HepG2 (cell line): ENCODE results near the gene CD14. TPM values are rescaled to one million over a fixed set of nuclear protein-coding genes. Genes with fewer than 3 reads are reported as not detected.
A peak's percentile ranks its signal among the peaks of the same experiment; 100 is the strongest.

Experiments
- FOXJ3 ChIP-seq: sonication (generic); formaldehyde crosslinking; IDR thresholded peaks from 2 replicates; pipeline ENCODE4 v1.4.0; 2020; ENCODE audit warnings: missing genetic modification reagents, mild to moderate bottlenecking, borderline replicate concordance
- FOXK1 ChIP-seq: sonication (generic); formaldehyde crosslinking; IDR thresholded peaks from 2 replicates; pipeline ENCODE4 v1.4.0; 2020; ENCODE audit warnings: low read depth, missing genetic modification reagents, borderline replicate concordance
- GABPA ChIP-seq, 2 experiments: IDR thresholded peaks; 2 replicates each; pipeline ENCODE4 v1.6.1; 2011 to 2016; ENCODE audit warnings: low read depth in 2 of 2, low read length in 1 of 2, missing biosample characterization in 1 of 2, missing genetic modification characterization in 1 of 2
- HMG20B ChIP-seq: conservative IDR thresholded peaks from 2 replicates; pipeline ENCODE4 v1.6.1; 2016; ENCODE audit warnings: missing genetic modification reagents, missing compliant biosample characterization
- MIER2 ChIP-seq: IDR thresholded peaks from 2 replicates; pipeline ENCODE4 v1.6.1; 2016; ENCODE audit warnings: missing biosample characterization, missing genetic modification reagents
- NCOA2 ChIP-seq: sonication (generic); formaldehyde crosslinking; IDR thresholded peaks from 2 replicates; pipeline ENCODE4 v1.8.0; 2022; ENCODE audit warnings: inconsistent platforms
- POLR2A ChIP-seq, 2 experiments: IDR thresholded peaks; 2 replicates each; pipeline ENCODE4 v1.6.1; 2011; ENCODE audit warnings: low read depth in 2 of 2, low read length in 2 of 2, mild to moderate bottlenecking in 1 of 2, moderate library complexity in 1 of 2; ENCODE audit not compliant: insufficient read depth in 1 of 2
- RBAK ChIP-seq: sonication (generic); formaldehyde crosslinking; IDR thresholded peaks from 2 replicates; pipeline ENCODE4 v1.5.1; 2020; ENCODE audit warnings: mild to moderate bottlenecking, missing genetic modification reagents
- RFX3 ChIP-seq: IDR thresholded peaks from 2 replicates; pipeline ENCODE4 v1.6.1; 2016; ENCODE audit warnings: missing biosample characterization, missing genetic modification reagents
- RFX5 ChIP-seq: IDR thresholded peaks from 2 replicates; pipeline ENCODE4 v1.6.1; 2011; ENCODE audit warnings: low read depth, low read length, improper control_type of control experiment
- SOX5 ChIP-seq: IDR thresholded peaks from 2 replicates; pipeline ENCODE4 v1.6.1; 2016; ENCODE audit warnings: borderline replicate concordance
- SP5 ChIP-seq: IDR thresholded peaks from 2 replicates; pipeline ENCODE4 v1.6.1; 2016; ENCODE audit warnings: low read depth, borderline replicate concordance
- TAF15 ChIP-seq: fragments of 200-400 bp; formaldehyde crosslinking; IDR thresholded peaks from one replicate; pipeline ENCODE4 v1.6.1; 2018; ENCODE audit warnings: mild to moderate bottlenecking, low read depth, low read length; ENCODE audit not compliant: poor library complexity, severe bottlenecking
- TBL1XR1 ChIP-seq: fragments of 150-350 bp; IDR thresholded peaks from 2 replicates; pipeline ENCODE4 v1.6.1; 2014; ENCODE audit warnings: borderline replicate concordance, low read length; ENCODE audit not compliant: partially characterized antibody
- TBX2 ChIP-seq: sonication (generic); formaldehyde crosslinking; IDR thresholded peaks from 2 replicates; pipeline ENCODE4 v1.5.0; 2020; ENCODE audit warnings: missing genetic modification reagents, mild to moderate bottlenecking, borderline replicate concordance
- TCF12 ChIP-seq, 2 experiments: fragments of 450-650 bp in 1 of 2; sonication (generic) in 1 of 2; formaldehyde crosslinking in 1 of 2; IDR thresholded peaks; 2 replicates each; pipeline versions ENCODE4 v1.6.1 to v1.8.0; 2017 to 2022; ENCODE audit warnings: antibody characterized with exemption in 1 of 2, mild to moderate bottlenecking in 1 of 2, missing genetic modification reagents in 1 of 2, moderate library complexity in 1 of 2
- XRCC5 ChIP-seq: fragments of 200-400 bp; formaldehyde crosslinking; optimal IDR thresholded peaks from 2 replicates; pipeline ENCODE3; 2017; ENCODE audit warnings: mild to moderate bottlenecking, low read length
- ZBTB3 ChIP-seq: sonication (generic); formaldehyde crosslinking; IDR thresholded peaks from 2 replicates; pipeline ENCODE4 v1.4.0; 2020; ENCODE audit warnings: low read depth, mild to moderate bottlenecking, moderate library complexity, missing genetic modification reagents, borderline replicate concordance
- ZNF230 ChIP-seq: sonication (generic); formaldehyde crosslinking; IDR thresholded peaks from 2 replicates; pipeline ENCODE4 v1.4.0; 2020; ENCODE audit warnings: mild to moderate bottlenecking, missing genetic modification reagents
- ZNF841 ChIP-seq: sonication (generic); formaldehyde crosslinking; IDR thresholded peaks from 2 replicates; pipeline ENCODE4 v1.8.1; 2023; ENCODE audit warnings: missing genetic modification reagents, borderline replicate concordance
- polyA plus RNA-seq, 8 experiments: library from polyadenylated mRNA; depleted of rRNA in 3 of 8; stranded (reverse) in 7 of 8; unstranded in 1 of 8; fragments of >200 nt; fragmentation: Illumina TruSeq in 4 of 8; extraction: Trizol in 4 of 8; gene quantifications; 2 replicates each; pipeline versions ENCODE4 v1.2.1 to v1.2.3, GENCODE V29; 2011 to 2016; ENCODE audit warnings: low read depth in 4 of 8, missing spikeins in 1 of 8, mixed read lengths in 1 of 8; ENCODE audit not compliant: insufficient read depth in 1 of 8
- total RNA-seq, 5 experiments: library from RNA; depleted of rRNA; stranded (reverse); fragments of >200 nt; fragmentation: Illumina TruSeq; extraction: Trizol; gene quantifications; 2 replicates each; pipeline ENCODE4 v1.2.3, GENCODE V29; 2016; ENCODE audit warnings: low read depth in 1 of 5
- TF ChIP-seq, protein P1 (sequence below): sonication (generic); formaldehyde crosslinking; IDR thresholded peaks from 2 replicates; pipeline ENCODE4 v1.4.0; 2020; ENCODE audit warnings: missing genetic modification reagents
- TF ChIP-seq, protein P2 (sequence below): sonication (generic); formaldehyde crosslinking; IDR thresholded peaks from 2 replicates; pipeline ENCODE4 v1.4.0; 2020; ENCODE audit warnings: missing genetic modification reagents, borderline replicate concordance

The CD14 gene
- total and polyA plus RNA-seq, 2 of the 13 experiments (the other 11 are each of a cell fraction or from before 2014, with no cell fraction given) = 1.7 to 4.7 TPM

DNA sequence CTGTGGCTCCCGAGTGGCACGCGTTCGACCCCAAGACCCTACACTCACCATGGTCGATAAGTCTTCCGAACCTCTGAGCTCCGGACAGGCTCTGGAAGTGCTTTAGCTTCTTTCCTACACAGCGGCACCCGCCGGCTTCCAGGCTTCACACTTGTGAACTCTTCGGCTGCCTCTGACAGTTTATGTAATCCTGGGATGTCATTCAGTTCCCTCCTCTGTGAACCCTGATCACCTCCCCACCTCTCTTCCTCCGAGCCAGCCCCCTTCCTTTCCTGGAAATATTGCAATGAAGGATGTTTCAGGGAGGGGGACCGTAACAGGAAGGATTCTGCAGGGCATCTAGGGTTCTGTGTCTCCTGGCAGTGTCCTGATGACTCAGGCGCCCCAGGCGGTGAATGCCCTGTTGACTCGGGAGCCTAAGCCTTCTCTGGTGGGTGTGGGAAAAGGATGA, at the start of gene CD14 (continued):
- no peak for TF ChIP-seq FOXJ3 (CRISPR knock-in tag)
- no peak for TF ChIP-seq SOX5 (CRISPR knock-in tag)
- no peak for TF ChIP-seq RBAK
- TF ChIP-seq GABPA (IDR thresholded peaks at IDR 0.05; ENCODE audit: low read depth, low read length) = no peak
- TF ChIP-seq GABPA (CRISPR knock-in tag; IDR thresholded peaks at IDR 0.05; ENCODE audit: low read depth) = 0 out of 2 replicates have a peak, but pooled peaks have one; percentile 30
- no peak for TF ChIP-seq RFX5
- no peak for TF ChIP-seq TAF15
- TF ChIP-seq ZBTB3 (CRISPR knock-in tag) = no peak
- TF ChIP-seq ZNF841 = no peak
- TF ChIP-seq NCOA2 (CRISPR knock-in tag) = peak; percentile 32; the same call in 1 of the 2 replicates
- TF ChIP-seq MIER2 = no peak
- no peak for TF ChIP-seq RFX3 (CRISPR knock-in tag)
- TF ChIP-seq, protein P1, sequence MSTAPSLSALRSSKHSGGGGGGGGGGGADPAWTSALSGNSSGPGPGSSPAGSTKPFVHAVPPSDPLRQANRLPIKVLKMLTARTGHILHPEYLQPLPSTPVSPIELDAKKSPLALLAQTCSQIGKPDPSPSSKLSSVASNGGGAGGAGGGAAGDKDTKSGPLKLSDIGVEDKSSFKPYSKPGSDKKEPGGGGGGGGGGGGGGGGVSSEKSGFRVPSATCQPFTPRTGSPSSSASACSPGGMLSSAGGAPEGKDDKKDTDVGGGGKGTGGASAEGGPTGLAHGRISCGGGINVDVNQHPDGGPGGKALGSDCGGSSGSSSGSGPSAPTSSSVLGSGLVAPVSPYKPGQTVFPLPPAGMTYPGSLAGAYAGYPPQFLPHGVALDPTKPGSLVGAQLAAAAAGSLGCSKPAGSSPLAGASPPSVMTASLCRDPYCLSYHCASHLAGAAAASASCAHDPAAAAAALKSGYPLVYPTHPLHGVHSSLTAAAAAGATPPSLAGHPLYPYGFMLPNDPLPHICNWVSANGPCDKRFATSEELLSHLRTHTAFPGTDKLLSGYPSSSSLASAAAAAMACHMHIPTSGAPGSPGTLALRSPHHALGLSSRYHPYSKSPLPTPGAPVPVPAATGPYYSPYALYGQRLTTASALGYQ (CRISPR knock-in tag) = no peak
- TF ChIP-seq FOXK1 = peak; percentile 34; the same call in 1 of the 2 replicates
- no peak for TF ChIP-seq POLR2A (IDR thresholded peaks at IDR 0.05; ENCODE audit: insufficient read depth in 1 of 2, low read depth in 2 of 2, low read length in 2 of 2)
- no peak for TF ChIP-seq TCF12 (IDR thresholded peaks at IDR 0.05)
- TF ChIP-seq TCF12 (CRISPR knock-in tag; IDR thresholded peaks at IDR 0.05) = no peak
- TF ChIP-seq TBL1XR1 = no peak
- no peak for TF ChIP-seq XRCC5
- no peak for TF ChIP-seq HMG20B (CRISPR knock-in tag)
- TF ChIP-seq ZNF230 (CRISPR knock-in tag) = 0 out of 2 replicates have a peak, but pooled peaks have one; percentile 43
- peak; percentile 50; the same call in 1 of the 2 replicates for TF ChIP-seq SP5 (CRISPR knock-in tag)
- TF ChIP-seq, protein P2, sequence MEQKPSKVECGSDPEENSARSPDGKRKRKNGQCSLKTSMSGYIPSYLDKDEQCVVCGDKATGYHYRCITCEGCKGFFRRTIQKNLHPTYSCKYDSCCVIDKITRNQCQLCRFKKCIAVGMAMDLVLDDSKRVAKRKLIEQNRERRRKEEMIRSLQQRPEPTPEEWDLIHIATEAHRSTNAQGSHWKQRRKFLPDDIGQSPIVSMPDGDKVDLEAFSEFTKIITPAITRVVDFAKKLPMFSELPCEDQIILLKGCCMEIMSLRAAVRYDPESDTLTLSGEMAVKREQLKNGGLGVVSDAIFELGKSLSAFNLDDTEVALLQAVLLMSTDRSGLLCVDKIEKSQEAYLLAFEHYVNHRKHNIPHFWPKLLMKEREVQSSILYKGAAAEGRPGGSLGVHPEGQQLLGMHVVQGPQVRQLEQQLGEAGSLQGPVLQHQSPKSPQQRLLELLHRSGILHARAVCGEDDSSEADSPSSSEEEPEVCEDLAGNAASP (CRISPR knock-in tag) = peak; percentile 42; the same call in 1 of the 2 replicates
- 0 out of 2 replicates have a peak, but pooled peaks have one; percentile 61 for TF ChIP-seq TBX2 (CRISPR knock-in tag)
